Keratinocyte (primary cell): Measurements from ENCODE around the gene TFDP1.

Source experiments
- EZH2 ChIP-seq: IDR thresholded peaks from one replicate; pipeline ENCODE4 v1.6.1; 2012; ENCODE audit warnings: inconsistent platforms, mild to moderate bottlenecking, low read length, moderate library complexity
- TF ChIP-seq, protein P1 (sequence below), 3 experiments: IDR thresholded peaks in 1 of 3; conservative IDR thresholded peaks in 1 of 3; optimal IDR thresholded peaks in 1 of 3; 2 replicates in 2 of 3; 3 replicates in 1 of 3; pipeline versions ENCODE3 to v1.5.1; 2011; ENCODE audit warnings: low read length in 3 of 3, mild to moderate bottlenecking in 3 of 3, moderate library complexity in 2 of 3, control low read depth in 1 of 3, inconsistent platforms in 1 of 3; ENCODE audit not compliant: insufficient read depth in 2 of 3; ENCODE audit errors: extremely low read depth in 1 of 3

DNA sequence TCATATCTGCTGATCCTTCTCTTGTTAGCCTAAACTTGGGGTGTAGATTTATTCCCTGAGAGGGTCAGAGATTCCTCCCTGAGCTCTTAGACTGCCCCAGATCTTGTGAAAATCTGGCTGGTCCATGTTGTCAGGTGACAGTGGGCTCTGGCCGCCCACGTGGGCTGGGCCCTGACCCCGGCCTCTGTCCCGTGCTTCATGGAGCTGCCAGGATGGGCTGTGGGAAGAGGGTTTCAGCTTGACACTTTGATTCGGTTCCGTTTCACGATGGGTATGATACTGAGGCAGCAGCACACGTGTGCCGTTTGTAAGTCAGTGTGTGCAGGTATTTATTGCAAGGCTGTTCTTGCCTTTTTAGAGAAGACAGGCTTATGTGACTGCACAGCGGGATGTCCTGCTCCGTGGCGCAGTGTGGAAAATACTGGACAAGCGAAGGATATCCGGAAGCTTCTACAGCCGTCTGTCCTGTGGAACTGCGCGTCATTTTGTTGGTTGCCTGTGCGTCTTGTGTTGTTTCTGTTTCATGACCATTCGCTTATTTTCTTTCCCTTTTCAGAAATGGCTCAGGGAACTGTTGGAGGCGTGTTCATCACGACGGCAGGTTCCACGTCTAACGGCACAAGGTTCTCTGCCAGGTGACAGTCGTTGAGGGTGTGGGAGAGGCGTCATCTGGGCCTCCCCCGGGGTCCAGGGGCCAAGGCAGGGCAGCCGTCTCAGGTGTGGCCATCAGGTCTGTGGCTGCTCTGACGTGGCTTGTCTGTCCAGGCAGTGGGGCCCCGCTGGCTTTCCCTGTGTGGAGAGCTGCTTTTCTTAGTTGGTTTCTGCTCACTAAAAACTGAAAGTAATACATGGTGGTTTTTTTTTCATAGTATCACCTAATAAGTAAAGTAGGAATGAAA, 53.0 kb downstream of the TFDP1 start:
- TF ChIP-seq, protein P1, sequence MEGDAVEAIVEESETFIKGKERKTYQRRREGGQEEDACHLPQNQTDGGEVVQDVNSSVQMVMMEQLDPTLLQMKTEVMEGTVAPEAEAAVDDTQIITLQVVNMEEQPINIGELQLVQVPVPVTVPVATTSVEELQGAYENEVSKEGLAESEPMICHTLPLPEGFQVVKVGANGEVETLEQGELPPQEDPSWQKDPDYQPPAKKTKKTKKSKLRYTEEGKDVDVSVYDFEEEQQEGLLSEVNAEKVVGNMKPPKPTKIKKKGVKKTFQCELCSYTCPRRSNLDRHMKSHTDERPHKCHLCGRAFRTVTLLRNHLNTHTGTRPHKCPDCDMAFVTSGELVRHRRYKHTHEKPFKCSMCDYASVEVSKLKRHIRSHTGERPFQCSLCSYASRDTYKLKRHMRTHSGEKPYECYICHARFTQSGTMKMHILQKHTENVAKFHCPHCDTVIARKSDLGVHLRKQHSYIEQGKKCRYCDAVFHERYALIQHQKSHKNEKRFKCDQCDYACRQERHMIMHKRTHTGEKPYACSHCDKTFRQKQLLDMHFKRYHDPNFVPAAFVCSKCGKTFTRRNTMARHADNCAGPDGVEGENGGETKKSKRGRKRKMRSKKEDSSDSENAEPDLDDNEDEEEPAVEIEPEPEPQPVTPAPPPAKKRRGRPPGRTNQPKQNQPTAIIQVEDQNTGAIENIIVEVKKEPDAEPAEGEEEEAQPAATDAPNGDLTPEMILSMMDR (optimal IDR thresholded peaks at IDR 0.05 in 1 of 3, IDR thresholded peaks at IDR 0.05 in 1 of 3, conservative IDR thresholded peaks at IDR 0.05 in 1 of 3; ENCODE audit: extremely low read depth in 1 of 3, insufficient read depth in 2 of 3, low read length in 3 of 3), result no peak
- TF ChIP-seq EZH2, result no peak
